ENCODE measurements around the gene FXYD6.

Gene FXYD6

DNA sequence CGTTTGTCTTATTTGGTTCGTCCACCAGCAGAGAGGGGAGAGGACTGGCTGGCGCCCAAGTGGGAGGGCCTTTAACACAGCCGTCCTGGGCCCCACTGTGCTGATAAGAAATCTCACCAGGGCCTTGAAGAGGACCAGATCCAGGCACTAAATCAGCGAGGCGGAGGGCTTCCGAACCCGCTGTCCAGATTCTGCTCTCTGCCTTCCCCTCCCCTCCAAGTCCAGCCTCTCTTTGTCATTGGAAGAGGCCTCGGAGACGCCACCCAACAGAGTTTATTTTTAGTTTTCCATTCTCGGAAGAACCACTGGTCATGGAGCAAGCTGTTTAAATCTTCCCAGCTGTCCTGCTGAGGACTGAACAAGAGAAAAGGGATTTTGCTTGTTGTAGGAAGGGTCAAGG lies 9.3 kb upstream of the FXYD6 start:
- no peak for DNase-seq (ENCODE audit: low spot score)

DNA sequence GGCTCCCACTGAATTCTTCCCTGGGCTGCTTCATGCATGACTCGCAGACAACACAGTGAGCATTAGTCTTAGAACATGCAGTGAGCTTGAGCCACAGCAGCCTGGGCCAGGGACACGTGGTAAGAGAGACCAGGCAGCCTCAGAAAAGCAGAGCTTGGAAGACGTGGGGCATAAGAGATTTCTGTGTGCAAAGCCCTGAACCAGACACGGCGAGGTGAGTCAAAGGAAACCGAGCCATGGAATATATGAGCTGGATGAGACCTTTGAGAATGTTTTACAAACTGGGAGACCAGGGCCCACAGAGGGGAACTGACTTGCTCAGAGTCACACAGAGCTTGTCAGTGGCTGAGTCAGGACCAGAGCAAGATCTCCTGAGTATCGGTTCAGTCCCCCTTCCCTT lies 8.5 kb upstream of the FXYD6 start:
- DNase-seq (ENCODE audit: low spot score) = no peak

DNA sequence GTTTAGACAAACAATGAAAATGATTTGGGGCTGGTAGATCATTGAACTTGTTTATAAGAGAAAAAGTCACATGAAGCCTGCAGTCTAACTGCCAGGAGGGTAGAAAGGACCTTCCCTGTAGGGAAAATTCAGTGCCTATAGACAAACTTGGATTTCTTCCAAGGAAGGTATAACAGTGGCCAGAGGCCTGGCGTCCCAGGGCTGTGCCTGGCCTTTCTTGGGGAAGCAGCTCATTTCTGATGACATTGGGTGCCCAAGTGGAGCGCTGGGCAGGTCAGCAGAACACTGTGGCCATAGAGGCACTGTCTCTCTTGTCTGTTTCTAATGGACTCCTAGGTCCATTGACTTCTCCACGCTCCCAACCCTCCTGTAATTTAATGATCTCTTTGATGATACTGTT lies 6.6 kb upstream of the FXYD6 start:
- DNase-seq (ENCODE audit: low spot score) = no peak

DNA sequence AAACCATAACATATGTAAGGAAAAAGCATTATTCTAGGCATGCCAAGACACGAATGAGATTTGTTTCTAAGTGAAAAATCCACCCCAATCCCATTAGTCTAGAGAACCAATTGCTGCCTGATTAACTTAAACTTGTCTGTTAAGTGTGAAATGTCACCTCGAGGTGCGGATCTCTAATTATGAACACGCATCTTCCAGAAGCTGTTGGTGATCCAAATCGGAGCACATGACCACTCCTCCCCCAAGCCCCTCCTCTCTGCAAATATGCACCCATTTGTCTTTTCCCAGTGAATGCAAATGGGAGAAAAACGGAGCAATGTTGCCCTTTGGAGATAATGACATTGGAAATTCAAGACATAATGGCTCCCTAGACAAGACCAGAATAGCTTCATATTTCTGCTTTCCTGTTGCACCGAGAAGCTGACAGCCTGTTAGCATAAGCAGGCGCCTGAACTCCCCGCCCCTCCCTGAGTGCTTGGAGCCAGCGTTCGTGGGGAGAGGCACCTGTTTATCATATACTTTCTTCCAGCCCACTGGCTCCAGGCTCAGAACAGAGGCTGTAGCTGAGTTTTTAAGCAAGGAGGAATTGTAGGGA lies 6.0 kb upstream of the FXYD6 start:
- DNase-seq (ENCODE audit: low spot score) = no peak

DNA sequence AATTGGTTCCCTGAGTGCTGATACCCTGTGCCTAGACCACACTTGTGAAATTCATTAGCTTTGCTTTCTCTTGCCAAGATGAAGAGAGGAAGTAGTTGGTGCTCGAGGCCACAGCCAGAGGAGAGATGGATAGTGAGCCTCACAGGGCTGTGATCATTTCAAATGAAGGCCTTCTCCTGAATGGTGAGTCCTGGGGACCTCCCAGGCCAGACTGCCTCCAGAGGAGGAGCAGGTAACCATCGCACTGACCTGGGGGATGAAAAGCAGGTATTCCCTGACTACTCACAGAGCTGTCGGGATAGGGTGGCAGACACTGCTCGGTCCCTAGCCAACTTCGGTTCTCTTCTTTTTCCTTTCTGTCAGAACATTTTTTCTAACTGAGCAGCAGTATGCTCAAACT lies 4.8 kb upstream of the FXYD6 start:
- no peak for DNase-seq (ENCODE audit: low spot score)

DNA sequence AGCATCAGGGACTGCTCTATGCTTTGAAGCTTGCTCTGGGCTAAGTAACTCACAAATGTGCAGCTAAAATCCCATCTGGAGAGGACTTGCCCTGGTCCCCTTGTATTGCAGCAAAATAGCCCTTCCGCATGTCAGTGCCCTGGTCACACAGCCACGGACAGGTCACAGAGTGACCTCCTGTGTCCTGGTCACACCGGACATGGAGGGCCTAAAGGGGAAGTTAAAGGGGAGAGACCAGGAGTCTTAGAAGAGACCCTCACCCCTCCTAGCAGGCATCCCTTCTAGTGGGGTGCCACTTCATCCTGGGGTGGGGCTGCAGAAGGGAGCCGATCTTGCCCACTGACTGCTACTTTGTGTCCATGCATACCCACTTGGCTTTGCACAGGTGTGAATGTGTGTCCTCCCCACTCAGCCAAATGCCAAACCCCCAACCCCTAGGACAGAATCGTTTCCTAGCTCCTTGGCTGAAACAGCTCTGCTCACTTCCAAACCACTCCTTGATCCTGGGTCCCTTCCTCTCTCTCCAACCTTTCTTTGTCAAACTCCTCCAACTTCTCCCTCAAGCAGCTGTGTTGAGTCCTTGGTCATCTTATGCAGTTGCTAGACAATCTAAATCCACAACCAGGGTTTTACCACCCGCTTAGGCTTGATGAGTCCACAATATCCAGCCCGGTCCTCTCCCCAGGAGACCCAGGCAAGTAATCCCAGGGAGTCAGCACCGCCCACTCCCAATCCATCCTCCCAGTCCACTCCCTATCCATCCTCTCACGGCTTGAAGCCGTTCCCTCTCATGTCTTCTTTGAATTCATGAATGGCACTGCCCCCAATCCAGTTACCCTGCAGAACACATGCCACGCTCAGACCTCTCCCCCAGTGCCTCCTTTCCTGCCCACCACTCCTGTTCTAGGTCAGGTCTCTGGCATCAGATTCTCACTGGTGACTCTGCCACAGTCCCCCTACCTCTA lies 3.3 kb upstream of the FXYD6 start:
- no peak for DNase-seq (ENCODE audit: low spot score)

DNA sequence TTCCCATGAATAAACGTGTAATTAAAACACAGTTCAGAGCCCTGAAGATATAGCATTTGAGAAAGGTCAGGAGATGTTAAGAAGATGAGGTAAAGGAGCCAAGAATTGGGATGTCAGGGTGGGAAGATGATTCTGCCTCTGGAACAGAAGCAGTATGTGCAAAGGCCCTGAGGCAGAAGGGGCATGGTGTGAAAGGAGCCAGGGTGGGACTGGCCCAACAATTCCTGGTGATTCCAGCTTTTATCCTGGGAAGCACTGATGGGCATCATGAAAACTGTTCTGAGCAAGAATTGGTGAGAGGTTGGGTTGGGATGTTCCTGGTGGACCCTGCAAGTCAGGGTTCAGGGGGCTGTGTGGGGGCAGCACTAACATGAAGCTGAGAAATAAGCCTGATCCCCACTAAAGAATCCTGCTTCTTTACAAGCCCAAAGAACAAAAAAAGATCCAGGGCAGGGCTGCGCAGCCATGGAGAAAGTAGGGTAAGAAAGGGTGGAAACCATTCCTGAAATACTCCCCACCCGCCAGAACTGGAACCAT lies 2.5 kb upstream of the FXYD6 start:
- DNase-seq (ENCODE audit: low spot score) = no peak

DNA sequence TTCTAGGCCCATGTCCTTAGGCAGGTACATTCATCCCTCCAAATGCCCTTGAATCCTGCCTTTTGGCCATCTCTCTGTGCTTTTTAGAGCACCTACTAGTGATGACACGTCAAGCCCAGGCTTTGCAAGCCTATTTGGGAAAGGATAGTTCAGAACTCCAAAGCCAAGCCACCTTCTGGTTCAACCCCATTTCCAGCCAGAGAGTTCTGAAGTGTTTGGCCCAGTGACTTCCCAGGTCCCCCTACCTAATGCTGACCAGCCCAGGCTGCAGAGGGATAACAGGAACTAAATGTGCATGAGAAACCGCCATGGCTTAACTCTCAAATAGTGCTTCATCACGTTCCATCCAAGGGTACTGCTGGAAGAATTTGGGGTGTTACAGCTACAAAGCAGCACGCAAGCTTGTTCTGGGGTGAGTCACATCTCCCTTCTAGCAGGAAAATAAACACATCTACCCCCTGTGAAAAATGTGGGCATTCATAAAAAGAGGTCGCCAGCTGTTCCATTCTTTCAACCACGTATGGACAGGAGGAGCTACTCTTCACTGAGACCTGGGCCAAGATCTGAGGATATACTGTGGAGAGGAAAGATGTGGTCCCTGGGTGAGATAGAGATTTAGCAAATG lies 2.0 kb upstream of the FXYD6 start:
- DNase-seq (ENCODE audit: low spot score) = no peak

DNA sequence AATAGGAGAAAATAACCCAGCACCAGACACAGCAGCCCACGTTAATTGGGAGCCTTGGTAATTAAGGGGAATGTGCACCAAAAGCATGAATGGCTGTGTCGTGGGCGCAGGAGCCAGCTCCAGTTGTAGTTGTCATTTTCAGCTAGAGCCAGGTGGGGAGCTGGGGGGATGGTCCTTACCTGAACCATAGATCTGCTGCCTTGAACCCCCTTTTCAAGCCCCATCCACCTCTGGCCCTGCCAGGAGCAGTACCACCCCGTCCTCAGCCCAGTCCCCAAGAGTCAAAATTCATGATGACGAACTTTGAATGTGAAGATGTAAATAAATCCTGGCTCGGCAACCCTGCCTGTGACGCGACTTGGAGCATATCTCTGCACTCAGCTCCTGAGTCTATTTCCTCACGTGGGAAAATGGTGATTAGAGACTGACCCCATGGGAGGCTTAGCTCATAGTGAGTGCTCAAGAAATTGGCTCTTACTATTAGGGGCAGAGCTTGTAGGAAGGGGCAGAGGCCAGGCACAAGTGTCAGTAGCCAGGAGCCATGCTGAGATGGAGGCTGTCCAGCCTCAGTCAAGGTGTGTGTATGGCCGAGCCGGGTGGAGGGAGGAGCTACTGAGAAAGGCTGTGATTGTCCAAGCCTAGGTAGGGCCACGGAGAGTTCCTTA lies 794 bp upstream of the FXYD6 start:
- DNase-seq (ENCODE audit: low spot score) = no peak

DNA sequence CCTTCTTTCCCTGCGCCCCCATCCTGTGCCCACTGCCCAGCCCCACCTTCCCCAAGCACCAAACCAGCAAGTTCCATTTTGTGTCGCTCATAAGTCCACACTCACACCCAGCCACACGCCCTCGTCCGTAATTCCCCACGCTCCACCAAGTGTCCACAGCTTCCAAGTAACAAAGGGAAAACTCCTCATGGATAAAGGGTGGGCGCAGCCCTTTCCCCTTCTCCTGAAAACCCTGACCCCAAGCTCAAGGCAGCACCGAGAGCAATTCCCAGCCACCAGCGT lies 458 bp downstream of the FXYD6 start:
- DNase-seq (ENCODE audit: low spot score) = no peak

DNA sequence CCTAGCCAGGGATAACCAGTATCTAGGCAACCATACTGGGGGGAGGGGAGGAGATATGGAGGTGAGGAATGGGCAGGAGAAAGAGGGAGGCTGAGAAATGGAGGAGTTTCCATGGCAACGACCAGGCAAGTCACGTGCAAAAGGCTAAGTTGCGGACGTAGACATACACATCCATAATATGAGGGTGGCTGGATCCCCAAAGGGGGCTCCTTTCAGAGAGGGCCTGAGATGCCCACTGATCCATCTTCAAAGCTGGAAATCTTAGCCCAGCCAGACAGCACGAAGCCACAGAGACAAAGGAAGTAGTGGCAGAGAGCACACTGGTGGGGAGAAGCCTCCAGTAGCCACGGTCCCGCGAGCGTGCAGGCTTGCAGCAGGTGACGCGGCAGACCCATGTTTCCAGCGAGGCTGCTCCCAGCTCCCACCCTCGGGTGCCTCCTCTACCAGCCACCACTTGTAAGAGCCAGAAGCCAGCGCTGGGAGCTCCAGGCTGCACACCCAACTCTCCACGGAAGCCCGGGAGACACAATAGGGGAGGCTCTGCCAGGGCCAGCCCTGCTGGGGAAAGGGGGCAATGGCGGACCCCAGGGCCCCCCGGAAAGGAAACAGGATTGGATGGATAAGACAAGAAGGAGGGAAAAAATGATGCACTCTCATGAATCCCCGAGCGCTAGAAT lies 938 bp downstream of the FXYD6 start:
- DNase-seq (ENCODE audit: low spot score) = no peak

DNA sequence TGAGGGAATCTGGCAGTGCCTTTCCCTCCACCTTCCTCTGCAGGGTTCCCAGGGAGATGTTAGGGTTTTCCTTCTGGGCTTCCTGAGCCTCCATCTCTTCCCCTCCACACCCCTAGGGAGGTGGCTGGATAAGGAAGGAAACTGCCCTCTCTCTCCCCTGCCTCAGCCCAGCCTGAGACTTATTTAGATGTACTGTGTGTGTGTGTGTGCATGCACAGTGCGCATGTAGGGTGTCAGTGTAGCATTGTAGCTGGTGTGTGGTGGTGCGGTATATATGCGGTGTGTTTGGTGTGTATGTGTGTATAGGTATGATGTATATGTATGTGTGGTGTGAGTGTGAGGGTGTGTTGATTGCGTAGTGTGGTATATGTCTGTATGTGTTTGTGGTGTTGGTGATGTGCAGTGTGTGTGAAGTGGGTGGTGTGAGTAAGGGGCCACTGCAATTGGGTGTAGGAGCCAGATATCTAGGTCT lies 1.5 kb downstream of the FXYD6 start:
- DNase-seq (ENCODE audit: low spot score) = no peak

DNA sequence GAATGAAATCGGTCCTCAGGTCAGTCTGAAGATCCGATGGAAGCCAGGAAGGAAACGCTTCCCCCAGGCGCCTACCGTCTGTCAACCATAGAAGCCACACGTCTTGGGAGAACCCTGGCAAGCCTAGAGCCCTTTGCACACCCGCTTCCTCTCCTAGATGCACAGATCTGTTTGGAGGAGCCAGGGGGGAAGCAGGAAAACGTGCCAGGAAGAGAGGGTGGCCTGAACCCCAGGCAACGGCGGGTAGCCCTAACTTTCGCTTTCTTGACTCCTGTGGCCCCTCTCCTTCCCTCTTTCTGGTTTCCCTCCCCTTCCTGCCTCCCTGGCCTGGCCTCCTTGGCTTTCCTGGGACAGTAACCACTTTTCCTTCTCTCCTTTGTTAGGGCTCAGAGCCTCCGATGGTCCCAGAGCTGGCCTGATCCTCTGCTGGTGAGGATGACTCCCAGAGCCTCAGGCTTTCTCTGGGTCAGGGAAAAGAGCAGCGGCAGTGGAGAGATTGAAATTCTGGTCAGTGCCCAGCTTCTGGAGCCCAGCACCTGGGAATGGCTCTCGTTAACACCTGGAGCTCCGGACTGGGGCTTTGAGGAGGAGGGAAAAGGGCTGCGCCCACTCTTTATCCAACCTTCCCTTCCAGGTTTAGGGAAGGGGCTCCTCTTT lies 2.1 kb downstream of the FXYD6 start:
- no peak for DNase-seq (ENCODE audit: low spot score)

DNA sequence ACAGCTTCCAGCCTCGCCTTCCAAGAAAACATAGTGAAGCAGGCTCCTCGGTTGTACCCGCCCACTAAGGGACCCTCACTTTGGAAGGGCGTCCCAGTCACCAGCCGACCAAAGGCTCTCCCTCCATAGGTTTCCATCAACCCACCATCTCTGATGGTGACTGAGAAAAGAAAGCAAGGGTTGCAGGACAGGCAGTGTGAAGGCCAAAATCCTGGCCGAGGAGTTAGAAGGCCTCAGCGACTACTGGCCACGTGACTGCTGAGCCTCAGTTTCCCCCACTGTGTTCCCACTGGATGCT lies 2.7 kb downstream of the FXYD6 start:
- DNase-seq (ENCODE audit: low spot score) = no peak

DNA sequence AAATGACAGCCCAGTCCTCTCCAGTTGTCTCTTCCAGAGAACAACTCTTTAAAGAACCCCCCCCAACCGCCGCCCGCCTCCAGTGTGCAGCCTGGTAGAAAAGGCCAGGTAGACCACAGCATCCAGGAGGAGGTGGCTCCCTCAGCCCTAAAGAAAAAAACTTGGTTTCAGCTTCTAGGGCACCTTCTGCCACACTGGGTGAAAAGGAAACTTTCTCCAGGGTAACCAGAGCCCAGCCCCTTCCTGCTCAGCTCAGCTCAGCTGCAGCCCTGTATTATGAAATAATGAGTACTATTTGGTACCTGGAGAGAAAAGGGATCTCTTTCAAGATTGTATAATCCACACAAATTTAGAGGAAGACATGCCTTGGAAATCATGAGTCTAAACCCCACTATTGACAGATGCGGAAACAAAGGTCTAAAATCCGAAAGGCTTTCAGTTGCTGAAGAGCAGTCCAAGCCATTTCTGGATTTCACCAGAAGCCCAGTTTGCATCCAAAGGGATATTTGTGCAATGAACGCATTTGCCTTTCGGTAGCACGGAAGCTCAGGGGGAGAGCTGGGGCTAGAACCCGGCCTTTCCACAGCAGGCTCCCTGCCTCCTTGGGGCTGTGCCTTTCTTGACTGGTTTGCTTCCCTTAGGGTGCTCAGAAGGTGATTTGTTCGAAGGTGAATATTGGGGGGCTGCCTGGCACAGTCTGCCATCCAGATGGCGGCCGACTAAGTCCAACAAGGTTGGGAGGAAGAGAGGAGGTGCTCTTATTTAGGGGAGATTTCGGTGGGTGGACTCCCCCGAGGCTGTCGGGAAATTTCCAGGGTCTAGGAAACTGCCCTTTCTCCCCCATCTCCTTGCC lies 3.3 kb downstream of the FXYD6 start:
- no peak for DNase-seq (ENCODE audit: low spot score)

DNA sequence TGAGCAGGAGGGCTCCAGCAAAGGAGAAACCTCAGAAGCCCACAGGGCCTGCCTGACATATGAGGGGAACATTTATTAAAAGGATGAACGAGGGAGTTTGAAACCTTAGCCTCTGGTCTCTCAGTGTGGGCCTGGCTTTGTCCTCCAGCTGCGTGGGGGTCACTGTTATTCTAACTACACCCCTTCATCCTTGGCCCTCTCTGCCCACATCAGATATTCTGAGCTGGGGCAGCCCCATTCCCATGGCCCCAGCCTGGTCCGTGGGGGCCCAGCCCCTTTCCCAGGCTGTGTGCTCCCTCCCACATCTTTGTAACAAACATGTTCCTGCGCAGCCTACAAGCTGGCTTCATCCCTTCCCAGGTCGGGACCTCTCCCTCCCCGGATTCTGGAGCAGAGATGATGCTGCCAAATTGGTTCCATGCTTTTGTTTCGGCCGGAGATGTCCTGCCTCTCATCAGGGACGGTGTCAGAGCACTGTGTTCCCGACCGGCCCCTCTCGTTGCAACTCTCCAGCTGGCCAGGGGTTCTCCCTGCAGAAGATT lies 4.0 kb downstream of the FXYD6 start:
- no peak for DNase-seq (ENCODE audit: low spot score)

DNA sequence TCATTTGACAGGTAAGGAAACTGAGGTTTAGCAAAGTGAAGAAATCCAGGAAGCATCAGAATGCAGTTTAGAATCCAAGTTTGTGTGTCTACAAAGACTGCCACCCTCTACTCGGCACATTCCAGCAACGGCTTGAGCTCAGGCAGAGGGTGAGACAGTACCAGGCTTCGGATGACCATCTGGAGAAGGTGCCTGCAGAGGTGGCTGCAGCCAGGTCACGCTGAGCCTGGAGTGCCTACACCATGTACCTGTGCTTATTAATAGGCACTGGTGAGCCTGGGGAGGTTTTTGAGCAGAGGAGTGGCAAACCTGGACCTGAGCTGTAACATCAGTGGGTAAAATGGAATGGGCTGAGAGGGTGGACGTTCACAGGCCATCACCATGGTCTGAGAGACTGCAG lies 4.7 kb downstream of the FXYD6 start:
- DNase-seq (ENCODE audit: low spot score) = no peak

DNA sequence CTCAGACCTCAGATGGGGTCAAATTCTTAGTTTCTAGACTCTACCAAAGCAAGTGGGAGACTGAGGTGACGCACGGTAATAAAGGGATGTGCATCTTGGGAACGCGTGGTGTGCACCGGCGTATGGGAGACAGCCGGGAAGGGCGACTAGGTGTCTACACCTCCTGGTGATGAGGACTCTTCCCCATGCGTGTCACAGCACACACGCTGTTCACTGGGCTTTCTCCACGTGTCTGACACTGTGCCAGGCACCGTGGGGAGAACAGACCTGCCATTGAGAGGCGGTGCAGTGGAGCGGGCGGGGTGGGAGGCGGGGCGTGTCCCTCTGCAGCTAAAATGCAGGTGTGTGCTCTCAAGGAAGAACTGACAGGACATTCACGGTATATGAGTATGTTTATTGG lies 5.3 kb downstream of the FXYD6 start:
- no peak for DNase-seq (ENCODE audit: low spot score)

DNA sequence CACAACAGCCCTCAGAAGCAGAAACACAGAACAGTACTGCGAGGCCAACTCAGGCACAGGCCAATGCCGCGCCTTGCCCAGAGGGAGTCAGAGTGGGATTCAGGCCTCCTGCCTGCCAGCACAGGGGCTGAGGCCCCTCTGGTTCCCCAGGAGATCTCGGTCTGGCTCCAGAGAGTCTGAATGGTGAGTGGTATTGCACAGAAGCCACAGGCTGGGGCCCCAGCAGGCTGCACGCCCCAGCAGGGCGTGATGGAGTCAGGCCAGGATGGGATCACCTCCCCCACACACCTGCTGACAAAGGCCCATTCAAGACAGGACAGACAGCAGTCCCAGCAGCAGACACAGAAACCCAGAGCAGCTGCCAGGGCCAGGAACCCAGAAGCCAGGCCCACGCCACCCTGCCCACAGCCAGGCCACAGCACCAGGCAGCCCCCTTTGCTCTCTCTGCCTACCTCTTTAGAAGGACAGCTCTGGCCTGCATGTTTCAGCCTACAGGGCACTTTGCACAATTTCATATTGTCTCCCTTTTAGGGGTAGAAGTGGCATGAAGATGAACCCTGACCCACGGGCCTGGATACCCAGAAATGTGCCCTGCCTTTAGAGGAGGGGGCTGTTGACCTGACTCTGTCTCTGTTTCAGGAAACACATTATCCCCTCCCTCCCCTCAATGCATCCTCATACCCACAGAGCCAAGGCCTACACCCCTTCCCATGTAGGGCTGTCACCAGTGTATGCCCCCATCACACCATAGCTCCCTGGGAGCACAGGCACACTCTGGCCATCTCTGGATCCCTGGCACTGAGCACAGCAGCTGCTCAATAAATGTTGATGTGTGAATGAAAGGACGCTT lies 6.1 kb downstream of the FXYD6 start:
- no peak for DNase-seq (ENCODE audit: low spot score)

All from hematopoietic multipotent progenitor cell treated with erythropoietin and hydrocortisone succinate and interleukin-3 and kit ligand, for 17 days (in vitro differentiated cells).